Testis (tissue), 3 donors: ENCODE data around the gene NXPH4. TPM values are rescaled to one million over a fixed set of nuclear protein-coding genes. Genes with fewer than 3 reads are reported as not detected.

Experiments used
- DNase-seq: peaks from one replicate; pipeline ENCODE4 v3.0.0-alpha.2; 2019
- H3K27ac ChIP-seq, 2 donors: fragments of 200-600 bp; sonication (generic); one replicate each; pipeline ENCODE4 v1.5.1; 2019
- H3K27me3 ChIP-seq: fragments of 200-600 bp; sonication (generic); one replicate; pipeline ENCODE4 v1.5.1; 2019
- H3K36me3 ChIP-seq: fragments of 200-600 bp; sonication (generic); one replicate; pipeline ENCODE4 v1.5.1; 2017; ENCODE audit warnings: low read depth; ENCODE audit errors: missing control alignments
- H3K4me1 ChIP-seq: fragments of 200-600 bp; sonication (generic); one replicate; pipeline ENCODE4 v1.5.1; 2019
- H3K4me3 ChIP-seq, 2 donors: fragments of 200-600 bp; sonication (generic); one replicate each; pipeline ENCODE4 v1.5.1; 2017 to 2019
- H3K9me3 ChIP-seq: fragments of 200-600 bp; sonication (generic); one replicate; pipeline ENCODE4 v1.5.1; 2017
- POLR2A ChIP-seq: fragments of 450-650 bp; IDR thresholded peaks from one replicate; pipeline ENCODE4 v1.6.1; 2017; ENCODE audit warnings: antibody characterized with exemption, mild to moderate bottlenecking, moderate library complexity
- WGBS, 2 donors: methylation state at CpG; one replicate each; pipeline ENCODE4 v1.1.5; 2018; 5-methylcytosine and 5-hydroxymethylcytosine counted together
- intact Hi-C: fragments of 100-400 bp; cut with DNase I; formaldehyde crosslinking; loops from one replicate; pipeline ENCODE4 v1.15.1; 2023; ENCODE audit warnings: low total_unique reads
- polyA plus RNA-seq: library from polyadenylated mRNA; stranded (reverse); fragments of 350-450 nt; fragmentation: Illumina TruSeq; extraction: RNeasy Lipid Tissue Mini Kit (QIAGEN cat#74804); gene quantifications from one replicate; pipeline ENCODE4 v1.2.3, GENCODE V29; 2014; ENCODE audit warnings: low read depth, low replicate concordance; ENCODE audit not compliant: insufficient read depth
- total RNA-seq, 2 donors: library from RNA; depleted of rRNA; stranded (reverse); fragments of >200 nt; gene quantifications; one replicate each; pipeline ENCODE4 v1.2.3, GENCODE V29; 2016
- TF ChIP-seq, protein P1 (sequence below), 3 experiments: fragments of 450-650 bp in 2 of 3; fragments of 200-600 bp in 1 of 3; sonication (generic) in 1 of 3; IDR thresholded peaks; one replicate each; pipeline ENCODE4 v1.5.1; 2016 to 2019; ENCODE audit warnings: antibody characterized with exemption in 3 of 3, mild to moderate bottlenecking in 2 of 3, moderate library complexity in 1 of 3

The NXPH4 gene
- total and polyA plus RNA-seq, 3 donors from 2014 or later, result 1.8 to 7.7 (median 7.5) TPM

DNA sequence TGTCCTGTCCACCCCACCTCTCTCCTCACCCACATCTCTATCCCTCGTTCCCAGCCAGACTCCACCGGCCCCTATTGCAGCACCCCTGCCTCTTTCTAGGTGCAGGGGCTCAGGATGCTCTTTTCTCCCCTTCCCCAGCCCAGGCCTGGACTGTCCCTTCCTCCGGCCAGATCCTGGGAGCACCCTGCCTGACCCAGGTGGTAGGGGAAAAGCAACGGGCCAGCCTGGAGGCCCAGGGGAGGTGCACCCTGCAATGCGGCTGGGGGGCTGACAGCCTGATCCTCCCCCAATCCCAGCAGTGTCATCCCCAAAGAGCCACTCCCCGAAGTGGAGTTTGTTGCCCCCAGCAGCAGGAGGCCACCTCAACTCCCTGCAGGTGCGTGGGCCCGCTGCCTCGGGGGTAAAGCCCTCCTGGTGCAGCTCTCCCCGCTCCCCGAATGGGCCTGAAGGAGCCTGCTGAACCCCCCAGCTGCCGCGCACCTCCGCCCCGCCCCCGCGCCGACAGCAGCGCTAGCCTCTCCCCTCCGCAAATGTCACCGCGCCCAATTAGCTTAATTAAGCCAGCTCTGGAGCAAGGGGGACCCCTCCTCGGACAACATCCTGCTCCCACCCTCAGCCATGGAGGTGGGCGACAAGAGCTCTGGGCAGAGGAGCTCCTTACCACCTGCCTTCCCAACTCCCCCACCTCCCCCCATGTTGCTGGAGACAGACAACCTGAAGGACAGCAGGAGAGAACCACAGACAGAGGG lies 4.7 kb downstream of the NXPH4 start:
- TF ChIP-seq, protein P1, sequence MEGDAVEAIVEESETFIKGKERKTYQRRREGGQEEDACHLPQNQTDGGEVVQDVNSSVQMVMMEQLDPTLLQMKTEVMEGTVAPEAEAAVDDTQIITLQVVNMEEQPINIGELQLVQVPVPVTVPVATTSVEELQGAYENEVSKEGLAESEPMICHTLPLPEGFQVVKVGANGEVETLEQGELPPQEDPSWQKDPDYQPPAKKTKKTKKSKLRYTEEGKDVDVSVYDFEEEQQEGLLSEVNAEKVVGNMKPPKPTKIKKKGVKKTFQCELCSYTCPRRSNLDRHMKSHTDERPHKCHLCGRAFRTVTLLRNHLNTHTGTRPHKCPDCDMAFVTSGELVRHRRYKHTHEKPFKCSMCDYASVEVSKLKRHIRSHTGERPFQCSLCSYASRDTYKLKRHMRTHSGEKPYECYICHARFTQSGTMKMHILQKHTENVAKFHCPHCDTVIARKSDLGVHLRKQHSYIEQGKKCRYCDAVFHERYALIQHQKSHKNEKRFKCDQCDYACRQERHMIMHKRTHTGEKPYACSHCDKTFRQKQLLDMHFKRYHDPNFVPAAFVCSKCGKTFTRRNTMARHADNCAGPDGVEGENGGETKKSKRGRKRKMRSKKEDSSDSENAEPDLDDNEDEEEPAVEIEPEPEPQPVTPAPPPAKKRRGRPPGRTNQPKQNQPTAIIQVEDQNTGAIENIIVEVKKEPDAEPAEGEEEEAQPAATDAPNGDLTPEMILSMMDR (IDR thresholded peaks at IDR 0.05), result no peak
- no peak for TF ChIP-seq POLR2A
- Histone ChIP-seq H3K27me3 (no peaks in the 10 kb centered on the region), H3K4me3 (no peak overlapping the region), H3K9me3 (no peaks in the 10 kb centered on the region), H3K27ac (no peak overlapping the region), H3K36me3 (no peaks in the 10 kb centered on the region), H3K4me1 (peaks cover 11% of the 10 kb centered on the region)
- intact Hi-C loops, result no loop called here
- WGBS, 2 donors, result 25 to 50% methylated on average over 12 to 24 of the region's 24 CpGs
- no peak for DNase-seq

DNA sequence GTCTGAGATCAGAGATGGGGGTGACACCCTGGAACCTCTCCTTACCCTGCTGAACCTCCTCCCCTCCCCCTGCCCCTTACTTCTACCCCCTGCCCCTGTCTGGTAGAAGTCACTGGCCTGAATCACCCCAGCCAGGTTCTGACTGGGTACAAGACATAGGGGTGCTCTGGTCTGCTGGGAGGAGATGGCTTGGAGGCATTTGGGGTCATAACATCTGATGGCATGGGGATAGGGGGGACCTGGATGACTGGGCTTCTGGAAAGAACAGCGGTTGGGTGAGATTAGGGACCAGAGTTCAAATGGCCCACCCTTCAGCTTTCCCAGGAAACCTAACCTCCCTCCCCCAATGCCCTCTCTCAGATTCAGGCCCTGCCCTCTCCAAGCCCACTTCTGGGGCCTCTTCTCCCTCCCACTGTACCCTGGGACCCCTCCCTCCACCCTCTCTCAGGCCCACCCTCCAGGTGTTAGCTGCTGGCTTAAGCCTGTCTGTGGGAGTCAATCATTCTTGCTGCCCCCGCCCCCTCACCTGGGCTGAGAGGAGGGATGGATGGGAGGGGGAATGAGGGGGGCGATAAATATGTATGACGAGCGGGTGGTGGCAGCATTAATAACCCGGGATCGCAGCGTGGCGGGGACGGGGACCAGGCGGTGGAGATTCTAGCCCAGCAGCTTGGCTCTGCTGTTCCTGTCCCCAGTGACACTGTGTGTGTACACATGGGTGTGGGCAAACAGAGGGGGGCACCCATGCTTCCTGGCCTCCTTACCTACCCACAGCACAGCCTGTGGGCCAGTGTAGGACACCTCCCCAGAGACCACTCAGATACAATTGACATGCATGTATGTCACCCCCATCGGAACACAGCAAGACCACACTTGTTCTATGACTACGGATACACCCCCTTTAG lies 5.9 kb downstream of the NXPH4 start:
- H3K27me3 ChIP-seq, result no peaks in the 10 kb centered on the region
- WGBS, 2 donors, result 70 to 87% methylated on average over 11 to 13 of the region's 13 CpGs
- DNase-seq, result no peak

DNA sequence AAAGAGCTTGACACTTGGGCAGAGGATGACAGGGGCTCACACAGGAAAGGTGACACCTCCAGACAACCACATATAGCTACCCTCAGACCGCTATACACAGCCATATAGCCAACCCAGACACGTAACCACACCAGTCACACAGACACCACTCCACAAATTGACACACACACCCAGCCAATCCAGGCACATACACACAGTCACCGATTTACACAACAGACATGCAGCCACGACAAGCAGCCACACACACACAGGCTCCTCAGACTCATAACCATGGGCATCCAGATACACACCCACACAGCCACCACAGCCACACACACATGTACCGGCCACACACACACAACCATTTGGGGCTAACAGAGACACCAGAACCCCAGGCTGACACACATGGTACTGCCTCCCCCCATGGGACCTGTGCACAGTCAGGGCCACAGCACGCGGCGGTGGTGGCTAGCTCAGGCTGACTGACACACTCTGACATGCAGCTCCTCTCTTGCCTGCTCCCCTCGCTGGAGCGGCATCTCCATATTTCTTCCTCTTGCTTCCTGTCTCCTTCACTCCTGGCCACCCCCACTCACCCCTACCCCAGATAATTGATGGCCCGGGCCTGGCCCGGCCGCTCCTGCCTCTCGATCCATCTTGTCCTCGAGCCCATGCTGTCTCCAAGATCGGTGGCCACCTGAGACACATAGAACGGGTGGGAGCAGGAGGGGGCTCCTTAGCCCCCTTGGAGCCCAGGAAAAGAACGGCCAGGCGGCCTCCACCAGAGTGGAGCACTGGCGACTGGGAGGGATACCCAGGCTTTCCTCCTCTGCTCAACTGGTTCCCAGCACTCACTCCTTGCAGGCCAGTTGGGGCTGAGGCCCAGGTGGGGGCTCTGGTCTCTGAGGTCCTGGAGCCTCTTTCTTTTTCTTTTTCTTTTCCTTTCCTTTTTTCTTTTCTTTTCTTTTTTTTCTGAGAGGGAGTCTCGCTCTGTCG lies 6.9 kb downstream of the NXPH4 start:
- H3K9me3 ChIP-seq, result no peaks in the 10 kb centered on the region
- intact Hi-C loops, result no loop called here
- H3K4me3 ChIP-seq, result no peak overlapping the region
- WGBS, 2 donors, result 80 to 86% methylated on average over 22 of the region's 22 CpGs
- no peaks in the 10 kb centered on the region for H3K36me3 ChIP-seq
- TF ChIP-seq, protein P1 (IDR thresholded peaks at IDR 0.05), result no peak
- TF ChIP-seq POLR2A, result no peak
- H3K4me1 ChIP-seq, result peaks cover 7% of the 10 kb centered on the region
- DNase-seq, result no peak
- no peak overlapping the region for H3K27ac ChIP-seq
- no peaks in the 10 kb centered on the region for H3K27me3 ChIP-seq

More for the DNA sequence above, 5.9 kb downstream of the NXPH4 start:
- Histone ChIP-seq H3K27ac (no peak overlapping the region), H3K36me3 (no peaks in the 10 kb centered on the region), H3K4me3 (no peak overlapping the region), H3K4me1 (peaks cover 10% of the 10 kb centered on the region), H3K9me3 (no peaks in the 10 kb centered on the region)
- intact Hi-C loops, result no loop called here
- TF ChIP-seq POLR2A, result no peak
- TF ChIP-seq, protein P1 (IDR thresholded peaks at IDR 0.05), result no peak

DNA sequence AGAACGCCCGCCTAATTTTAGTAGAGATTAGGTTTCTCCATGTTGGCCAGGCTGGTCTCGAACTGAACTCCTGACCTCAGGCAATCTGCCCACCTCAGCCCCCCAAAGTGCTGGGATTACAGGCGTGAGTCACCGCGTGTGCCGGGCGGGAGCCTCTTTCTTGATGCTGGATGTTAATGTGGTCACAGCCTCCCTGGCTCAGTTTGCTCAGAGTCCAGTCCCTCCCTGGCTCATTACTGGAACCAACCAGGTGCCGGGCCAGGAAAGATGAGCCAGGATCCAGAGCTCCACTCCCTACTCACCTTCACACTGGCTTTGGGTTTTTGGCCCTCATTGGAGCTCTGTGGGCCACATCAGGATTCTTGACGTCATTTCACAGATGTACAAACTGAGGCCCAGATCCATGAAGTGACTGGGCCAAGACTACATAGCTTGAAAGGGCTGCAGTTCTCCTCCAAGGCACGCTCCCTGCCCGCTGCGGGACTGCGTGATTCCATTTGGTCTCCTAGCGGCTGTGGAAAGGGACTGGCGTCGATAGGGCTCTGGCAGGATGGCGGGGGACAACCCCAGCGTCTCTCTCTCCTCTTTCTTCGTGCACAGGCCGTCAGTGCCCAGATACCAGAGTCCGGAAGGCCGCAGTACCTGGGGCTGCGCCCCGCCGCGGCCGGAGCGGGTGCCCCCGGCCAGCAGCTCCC lies 7.8 kb downstream of the NXPH4 start:
- Histone ChIP-seq H3K27ac (no peak overlapping the region), H3K4me3 (peak overlapping the region; percentile 26 to 43), H3K4me1 (peaks cover 15% of the 10 kb centered on the region), H3K27me3 (no peaks in the 10 kb centered on the region), H3K36me3 (no peaks in the 10 kb centered on the region), H3K9me3 (no peaks in the 10 kb centered on the region)
- TF ChIP-seq, protein P1 (IDR thresholded peaks at IDR 0.05), result no peak
- TF ChIP-seq POLR2A, result no peak
- 60% methylated on average over 5 to 30 of the region's 30 CpGs for WGBS, 2 donors
- no peak for DNase-seq
- intact Hi-C loops, result no loop called here
